ENCODE measurements around the gene DPH1.

DNA sequence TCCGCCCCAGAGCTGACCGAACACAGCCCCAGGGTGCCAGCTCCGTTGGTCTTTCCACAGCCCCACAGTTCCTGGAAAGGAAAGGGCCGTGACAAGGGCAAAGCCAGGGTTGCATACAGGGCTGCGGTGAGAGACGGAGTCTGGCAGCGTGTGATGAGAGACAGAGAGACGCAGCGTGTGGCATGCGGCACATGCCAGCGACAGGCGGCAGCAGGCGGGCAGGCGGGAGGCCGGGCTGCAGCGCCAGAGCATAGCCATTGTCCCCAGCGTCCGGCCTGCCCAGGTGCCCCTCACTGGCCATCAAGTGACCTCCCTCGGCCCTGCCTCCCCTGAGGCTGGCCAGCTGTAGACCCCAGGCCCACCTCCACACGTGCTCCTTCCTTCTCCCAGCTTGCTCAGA lies 13.5 kb upstream of the DPH1 start:
- no peak for TF ChIP-seq POLR2A (IDR thresholded peaks at IDR 0.05)
- TF ChIP-seq, protein P1, sequence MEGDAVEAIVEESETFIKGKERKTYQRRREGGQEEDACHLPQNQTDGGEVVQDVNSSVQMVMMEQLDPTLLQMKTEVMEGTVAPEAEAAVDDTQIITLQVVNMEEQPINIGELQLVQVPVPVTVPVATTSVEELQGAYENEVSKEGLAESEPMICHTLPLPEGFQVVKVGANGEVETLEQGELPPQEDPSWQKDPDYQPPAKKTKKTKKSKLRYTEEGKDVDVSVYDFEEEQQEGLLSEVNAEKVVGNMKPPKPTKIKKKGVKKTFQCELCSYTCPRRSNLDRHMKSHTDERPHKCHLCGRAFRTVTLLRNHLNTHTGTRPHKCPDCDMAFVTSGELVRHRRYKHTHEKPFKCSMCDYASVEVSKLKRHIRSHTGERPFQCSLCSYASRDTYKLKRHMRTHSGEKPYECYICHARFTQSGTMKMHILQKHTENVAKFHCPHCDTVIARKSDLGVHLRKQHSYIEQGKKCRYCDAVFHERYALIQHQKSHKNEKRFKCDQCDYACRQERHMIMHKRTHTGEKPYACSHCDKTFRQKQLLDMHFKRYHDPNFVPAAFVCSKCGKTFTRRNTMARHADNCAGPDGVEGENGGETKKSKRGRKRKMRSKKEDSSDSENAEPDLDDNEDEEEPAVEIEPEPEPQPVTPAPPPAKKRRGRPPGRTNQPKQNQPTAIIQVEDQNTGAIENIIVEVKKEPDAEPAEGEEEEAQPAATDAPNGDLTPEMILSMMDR (IDR thresholded peaks at IDR 0.05), result no peak

Measured in thyroid gland (tissue), 4 donors.